Common myeloid progenitor, CD34-positive (primary cell): ENCODE results near the gene ZIK1.

ENCODE experiments used
- CTCF ChIA-PET: fragments of 350-600 bp; sonication (Branson Sonifier 250); formaldehyde crosslinking; loops from one replicate; lab custom pipeline; 2021; ENCODE audit warnings: antibody characterized with exemption; lab: Charles Lee
- POLR2A ChIA-PET: fragments of 350-600 bp; sonication (Branson Sonifier 250); formaldehyde crosslinking; loops from one replicate; lab custom pipeline; 2021; ENCODE audit warnings: antibody characterized with exemption; lab: Charles Lee
- DNase-seq, 3 donors: peaks; one replicate each; pipeline versions ENCODE4 v3.0.0 to v3.0.0-alpha.2; 2013
- H3K27ac ChIP-seq, 2 experiments: 1 replicate in 1 of 2; 2 replicates in 1 of 2; pipeline ENCODE4 v1.7.0; 2013; ENCODE audit warnings: inconsistent platforms in 2 of 2, low read length in 2 of 2, mild to moderate bottlenecking in 2 of 2, low read depth in 1 of 2, moderate library complexity in 1 of 2; ENCODE audit not compliant: severe bottlenecking in 2 of 2, insufficient read depth in 1 of 2, poor library complexity in 1 of 2
- H3K27me3 ChIP-seq, 5 experiments: replicated peaks in 2 of 5; 1 replicate in 3 of 5; 2 replicates in 2 of 5; pipeline versions ENCODE4 v1.6.1 to v1.7.0; 2013; ENCODE audit warnings: low read length in 4 of 5, mild to moderate bottlenecking in 2 of 5, moderate library complexity in 2 of 5, inconsistent platforms in 1 of 5; ENCODE audit not compliant: insufficient read depth in 5 of 5, control insufficient read depth in 4 of 5
- H3K36me3 ChIP-seq, 4 experiments: 1 replicate in 2 of 4; 2 replicates in 2 of 4; pipeline versions ENCODE4 v1.6.1 to v1.7.0; 2013; ENCODE audit warnings: low read length in 3 of 4, control low read depth in 1 of 4, mild to moderate bottlenecking in 1 of 4; ENCODE audit not compliant: control insufficient read depth in 4 of 4, insufficient read depth in 4 of 4
- H3K4me1 ChIP-seq, 4 experiments: 1 replicate in 3 of 4; 2 replicates in 1 of 4; pipeline versions ENCODE4 v1.6.1 to v1.7.1; 2013; ENCODE audit warnings: low read length in 3 of 4, mild to moderate bottlenecking in 3 of 4, control low read depth in 1 of 4, inconsistent platforms in 1 of 4, moderate library complexity in 1 of 4; ENCODE audit not compliant: control insufficient read depth in 4 of 4, insufficient read depth in 4 of 4; ENCODE audit errors: control extremely low read depth in 1 of 4
- H3K4me3 ChIP-seq, 7 experiments: 1 replicate in 4 of 7; 2 replicates in 3 of 7; pipeline versions ENCODE4 v1.5.1 to v1.7.0; 2013; ENCODE audit warnings: mild to moderate bottlenecking in 7 of 7, low read length in 6 of 7, moderate library complexity in 6 of 7, inconsistent platforms in 2 of 7, low read depth in 2 of 7, control low read depth in 1 of 7; ENCODE audit not compliant: insufficient read depth in 4 of 7, control insufficient read depth in 1 of 7; ENCODE audit errors: extremely low read depth in 1 of 7
- H3K9me3 ChIP-seq, 5 experiments: 1 replicate in 4 of 5; 2 replicates in 1 of 5; pipeline versions ENCODE4 v1.6.1 to v1.7.1; 2013; ENCODE audit warnings: low read length in 4 of 5, mild to moderate bottlenecking in 2 of 5, inconsistent platforms in 1 of 5, low read depth in 1 of 5, moderate library complexity in 1 of 5; ENCODE audit not compliant: control insufficient read depth in 4 of 5, insufficient read depth in 2 of 5; ENCODE audit errors: control extremely low read depth in 1 of 5
- WGBS: methylation state at CpG from one replicate; pipeline ENCODE4 v1.1.5; 2013; ENCODE audit not compliant: insufficient coverage; 5-methylcytosine and 5-hydroxymethylcytosine counted together

The ZIK1 gene

DNA sequence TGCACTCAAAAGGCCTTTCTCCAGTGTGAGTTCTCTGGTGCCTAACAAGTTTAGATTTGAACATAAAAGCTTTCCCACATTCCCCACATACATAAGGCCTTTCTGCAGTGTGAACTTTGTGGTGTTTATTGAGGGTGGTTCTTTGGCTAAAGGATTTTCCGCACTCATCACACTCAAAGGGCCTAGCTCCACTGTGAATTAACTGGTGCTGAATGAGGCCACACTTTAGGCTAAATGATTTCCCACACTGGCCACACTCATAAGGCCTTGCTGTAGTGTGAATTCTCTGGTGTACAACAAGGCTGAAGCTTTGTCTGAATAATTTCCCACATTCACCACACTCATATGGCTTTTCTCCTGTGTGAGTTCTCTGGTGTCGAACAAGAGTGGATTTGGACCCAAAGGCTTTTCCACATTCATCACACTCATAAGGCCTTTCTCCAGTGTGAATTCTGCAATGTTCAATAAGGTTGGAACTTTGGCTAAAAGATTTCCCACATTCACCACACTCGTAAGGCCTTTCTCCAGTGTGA, 11.5 kb upstream of the ZIK1 start:
- H3K36me3 ChIP-seq = peaks cover 44 to 67% (median 60%) of the 10 kb centered on the region in 4 experiments
- H3K4me1 ChIP-seq = no peaks in the 10 kb centered on the region
- H3K27me3 ChIP-seq = no peaks in the 10 kb centered on the region
- ChIA-PET CTCF (no interaction called here), POLR2A (no interaction called here)
- DNase-seq = no peak
- no peak overlapping the region for H3K4me3 ChIP-seq
- H3K27ac ChIP-seq = no peak overlapping the region
- 100% methylated on average over 1 of the region's 3 CpGs for WGBS
- H3K9me3 ChIP-seq = peaks cover 24 to 92% (median 82%) of the 10 kb centered on the region in 5 experiments

DNA sequence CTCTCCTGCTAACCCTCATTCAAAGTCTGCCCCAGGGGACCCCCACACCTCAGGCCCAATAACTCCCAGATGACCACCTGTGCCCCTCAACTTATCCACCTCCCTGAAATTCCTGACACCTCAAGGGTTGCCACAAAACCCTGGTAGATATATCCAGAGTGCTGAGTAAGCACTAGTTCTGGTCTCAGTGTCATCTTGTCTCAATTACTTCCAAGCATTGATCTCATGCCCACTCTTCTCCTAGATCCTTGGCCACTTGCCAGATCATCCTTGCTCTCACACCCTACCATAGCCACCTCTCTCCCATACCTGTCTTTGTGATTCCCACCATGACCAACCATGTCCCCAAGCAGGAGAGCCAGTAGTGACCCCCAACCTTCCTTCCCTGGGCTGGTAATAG, 7.3 kb upstream of the ZIK1 start:
- DNase-seq = no peak
- CTCF ChIA-PET = no interaction called here
- peaks cover 18 to 59% (median 53%) of the 10 kb centered on the region in 5 experiments for H3K9me3 ChIP-seq
- peaks cover 0 to 12% (median 8%) of the 10 kb centered on the region in 4 experiments for H3K4me1 ChIP-seq
- H3K27ac ChIP-seq = no peak overlapping the region
- POLR2A ChIA-PET = no interaction called here
- H3K4me3 ChIP-seq = no peak overlapping the region
- no peaks in the 10 kb centered on the region for H3K27me3 ChIP-seq
- peaks cover 43 to 56% (median 53%) of the 10 kb centered on the region in 4 experiments for H3K36me3 ChIP-seq

DNA sequence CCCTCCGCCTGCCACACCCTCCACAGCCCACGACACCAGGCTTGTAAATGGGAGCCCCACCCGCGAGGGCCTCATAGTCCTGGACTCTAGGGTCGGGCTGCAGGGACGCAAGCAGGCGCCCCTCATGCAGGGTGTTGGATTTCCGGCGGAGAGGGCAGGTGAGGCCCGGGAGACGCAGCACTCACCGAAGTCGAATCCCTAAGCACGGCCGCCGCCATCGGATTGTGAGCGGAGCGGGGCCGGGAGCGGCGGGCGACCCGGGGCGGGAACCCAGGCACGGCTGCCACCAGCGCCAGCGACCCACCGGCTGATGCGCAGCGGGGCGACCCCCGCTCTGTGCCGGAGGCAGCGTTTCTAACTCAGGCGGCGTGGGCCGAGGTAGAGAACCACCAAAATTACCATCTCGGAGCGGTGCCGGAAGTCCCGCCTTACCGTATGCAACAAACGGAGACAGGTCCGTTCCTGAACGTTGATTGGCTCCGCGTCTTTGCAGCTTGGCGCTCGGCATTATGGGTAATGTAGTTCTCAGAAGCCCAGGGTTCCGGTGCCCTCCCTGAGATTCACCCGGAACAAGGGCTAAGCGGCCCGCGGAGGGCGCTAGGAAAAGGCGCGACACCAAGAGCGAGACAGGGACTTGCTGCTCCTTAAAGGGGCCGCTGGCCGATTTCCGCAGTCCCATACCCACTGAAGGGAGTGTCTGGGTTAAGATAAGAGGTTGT, 5.3 kb upstream of the ZIK1 start, which contains the start of gene ZNF416:
Gene ZNF416, minus strand, starts transcription at position 425 of the 719 bp plus-strand sequence. Its CDS starts 207 bp downstream, at position 218.
- POLR2A ChIA-PET = interaction anchor here (0.5 to 0.6 kb wide), 3 partner anchors 51 to 1199 kb away, joined by 3 to 5 read pairs (median 4); no protein-coding TSS in a partner anchor
- peak within 1 kb of the TSS; percentile 75 to 92 (median 90) for H3K4me3 ChIP-seq
- H3K27me3 ChIP-seq = no peaks in the 10 kb centered on the region
- CTCF ChIA-PET = interaction anchor here (1.5 kb wide), 1 partner anchor 21 kb away, joined by 3 read pairs; no protein-coding TSS in a partner anchor
- H3K27ac ChIP-seq = peak within 1 kb of the TSS; percentile 49 to 85
- H3K4me1 ChIP-seq = peaks cover 0 to 18% (median 13%) of the 10 kb centered on the region in 4 experiments
- peaks cover 11 to 56% (median 40%) of the 10 kb centered on the region in 5 experiments for H3K9me3 ChIP-seq
- H3K36me3 ChIP-seq = peaks cover 26 to 37% (median 33%) of the 10 kb centered on the region in 4 experiments
- under 1% methylated on average over 50 of the region's 62 CpGs for WGBS
- DNase-seq = peak; percentile 99 to 100 (median 100)

DNA sequence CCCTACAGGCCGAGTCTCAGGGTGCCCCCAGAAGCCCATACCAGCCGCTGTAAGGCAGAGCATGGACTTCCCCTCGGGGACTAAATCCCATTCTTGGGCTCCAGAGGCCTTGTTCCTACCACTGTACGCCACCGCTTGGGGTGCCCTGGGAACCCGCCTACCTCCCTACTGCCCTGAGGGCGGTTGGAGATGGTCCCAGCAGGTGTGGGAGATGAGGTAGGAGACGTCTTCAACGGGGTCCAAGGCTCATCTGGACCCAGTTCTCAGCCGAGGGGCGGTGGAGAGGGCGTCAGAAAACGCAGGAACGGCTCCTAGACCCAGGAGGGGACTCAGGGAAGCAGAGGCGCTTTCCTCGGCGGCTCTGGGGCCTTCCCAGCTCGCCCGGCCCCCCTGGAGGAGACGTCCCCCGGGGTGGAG, 833 bp upstream of the ZIK1 start:
- 54% methylated on average over 20 of the region's 21 CpGs for WGBS
- Histone ChIP-seq H3K4me1 (peaks cover 0 to 24% (median 17%) of the 10 kb centered on the region in 4 experiments), H3K27ac (no peak overlapping the region), H3K36me3 (peaks cover 6 to 26% (median 20%) of the 10 kb centered on the region in 4 experiments), H3K27me3 (no peaks in the 10 kb centered on the region), H3K4me3 (peak overlapping the region in 2 of 7 experiments; percentile 77 to 80), H3K9me3 (peaks cover 1 to 41% (median 33%) of the 10 kb centered on the region in 5 experiments)
- no peak for DNase-seq
- ChIA-PET CTCF (no interaction called here), POLR2A (interaction anchor here (0.8 kb wide), 1 partner anchor 83 kb away, joined by 3 read pairs; the partner anchor contains the start of gene ZNF773)

DNA sequence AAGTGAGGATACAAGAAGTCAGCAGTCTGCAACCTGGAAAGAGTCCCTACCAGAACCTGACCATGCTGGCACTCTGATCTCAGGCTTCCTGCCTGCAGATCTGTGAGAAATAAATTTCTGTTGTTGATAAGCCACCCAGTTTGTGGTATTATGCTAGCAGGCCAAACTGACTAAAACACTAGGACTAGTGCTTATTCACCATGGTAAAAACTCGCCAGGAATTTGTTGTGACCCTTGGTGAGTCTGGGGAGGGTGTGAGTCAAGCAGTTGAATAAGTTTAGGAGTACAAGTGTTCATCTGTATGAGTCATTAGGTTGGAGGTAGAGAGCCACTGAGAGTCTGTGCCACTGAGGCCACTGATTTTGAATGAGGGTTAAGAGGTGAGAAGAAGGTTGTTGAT, 3.6 kb downstream of the ZIK1 start:
- Histone ChIP-seq H3K4me1 (peaks cover 0 to 18% (median 14%) of the 10 kb centered on the region in 4 experiments), H3K27ac (no peak overlapping the region), H3K27me3 (no peaks in the 10 kb centered on the region), H3K9me3 (peaks cover 6 to 76% (median 66%) of the 10 kb centered on the region in 5 experiments), H3K4me3 (no peak overlapping the region), H3K36me3 (peaks cover 29 to 70% (median 62%) of the 10 kb centered on the region in 4 experiments)
- ChIA-PET CTCF (no interaction called here), POLR2A (no interaction called here)
- 100% methylated on average over 1 of the region's 1 CpG for WGBS
- no peak for DNase-seq

DNA sequence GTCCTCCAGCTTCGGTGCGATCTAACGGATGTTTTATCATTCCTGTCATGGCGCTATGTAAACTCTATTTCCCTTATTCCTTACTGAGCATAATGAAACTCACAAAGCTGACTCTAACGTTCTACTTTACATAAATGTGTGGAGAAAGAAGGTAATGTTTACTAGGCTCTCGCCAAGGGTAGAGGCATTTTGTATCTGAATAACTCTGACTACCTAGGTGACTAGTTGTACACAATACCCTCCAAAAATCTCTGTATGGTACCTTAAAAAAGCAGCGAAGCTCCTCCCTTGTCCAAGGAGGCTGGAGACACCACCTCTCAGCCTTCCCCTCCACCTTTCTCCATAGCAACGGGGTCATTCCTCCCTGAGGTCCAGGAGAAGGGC, 15.4 kb downstream of the ZIK1 start:
- H3K9me3 ChIP-seq = peaks cover under 1 to 28% (median 13%) of the 10 kb centered on the region in 5 experiments
- ChIA-PET POLR2A (no interaction called here), CTCF (no interaction called here)
- peak overlapping the region; percentile 73 to 98 (median 87) for H3K4me3 ChIP-seq
- 6% methylated on average over 2 of the region's 8 CpGs for whole genome bisulfite sequencing
- H3K27me3 ChIP-seq = no peaks in the 10 kb centered on the region
- H3K27ac ChIP-seq = peak overlapping the region in 1 of 2 experiments; percentile 40
- DNase-seq = no peak
- peaks cover 0 to 13% (median 8%) of the 10 kb centered on the region in 4 experiments for H3K4me1 ChIP-seq
- H3K36me3 ChIP-seq = peaks cover 0 to 20% (median 10%) of the 10 kb centered on the region in 4 experiments
